ENCODE results near the gene STXBP5.

Gene STXBP5

GRCh38 chr6:147382945-147383554, 178.8 kb downstream of the STXBP5 start:
- DNase-seq: no peak

GRCh38 chr6:147384029-147384428, 179.8 kb downstream of the STXBP5 start:
- DNase-seq: no peak

GRCh38 chr6:147384737-147385710, 180.8 kb downstream of the STXBP5 start:
- DNase-seq: no peak

GRCh38 chr6:147389463-147389862, 185.2 kb downstream of the STXBP5 start:
- no peak for DNase-seq

GRCh38 chr6:147390909-147391536, 186.8 kb downstream of the STXBP5 start:
- peak; percentile 17 for DNase-seq

GRCh38 chr6:147392917-147393625, 188.9 kb downstream of the STXBP5 start:
- no peak for DNase-seq

- no peak for DNase-seq
These were observed 190.9 kb downstream of the STXBP5 start for GRCh38 chr6:147395158-147395557.

- DNase-seq: no peak
These were observed 193.1 kb downstream of the STXBP5 start for GRCh38 chr6:147397306-147397705.

- no peak for DNase-seq
These were observed 196.8 kb downstream of the STXBP5 start for GRCh38 chr6:147400968-147401367.

- no peak for DNase-seq
These were observed 197.6 kb downstream of the STXBP5 start for GRCh38 chr6:147401779-147402178.

- DNase-seq: no peak
These were observed 202.6 kb downstream of the STXBP5 start for GRCh38 chr6:147406783-147407182.

GRCh38 chr6:147407571-147407970, 203.4 kb downstream of the STXBP5 start:
- no peak for DNase-seq

GRCh38 chr6:147416622-147417021, 212.4 kb downstream of the STXBP5 start:
- DNase-seq: no peak

- DNase-seq: peak; percentile 1
These were observed 213.7 kb downstream of the STXBP5 start for GRCh38 chr6:147417954-147418353.

- DNase-seq: peak; percentile 6
These were observed 214.3 kb downstream of the STXBP5 start for GRCh38 chr6:147418523-147418922.

GRCh38 chr6:147421903-147422302, 217.7 kb downstream of the STXBP5 start:
- DNase-seq: no peak

GRCh38 chr6:147423111-147423510, 218.9 kb downstream of the STXBP5 start:
- no peak for DNase-seq

- no peak for DNase-seq
These were observed 225.6 kb downstream of the STXBP5 start for GRCh38 chr6:147429794-147430193.

GRCh38 chr6:147430811-147431210, 226.6 kb downstream of the STXBP5 start:
- DNase-seq: no peak

- DNase-seq: no peak
These were observed 229.9 kb downstream of the STXBP5 start for GRCh38 chr6:147434076-147434475.

- DNase-seq: no peak
These were observed 230.3 kb downstream of the STXBP5 start for GRCh38 chr6:147434516-147434915.

- no peak for DNase-seq
These were observed 233.4 kb downstream of the STXBP5 start for GRCh38 chr6:147437615-147438014.
